Measurements from ENCODE around the gene C17orf113.
"Not testable (repeated sequence)": the region's sequence is repeated elsewhere in the genome, so short reads cannot be mapped to it uniquely, and the experiment has no call there.

C17orf113 gene

DNA sequence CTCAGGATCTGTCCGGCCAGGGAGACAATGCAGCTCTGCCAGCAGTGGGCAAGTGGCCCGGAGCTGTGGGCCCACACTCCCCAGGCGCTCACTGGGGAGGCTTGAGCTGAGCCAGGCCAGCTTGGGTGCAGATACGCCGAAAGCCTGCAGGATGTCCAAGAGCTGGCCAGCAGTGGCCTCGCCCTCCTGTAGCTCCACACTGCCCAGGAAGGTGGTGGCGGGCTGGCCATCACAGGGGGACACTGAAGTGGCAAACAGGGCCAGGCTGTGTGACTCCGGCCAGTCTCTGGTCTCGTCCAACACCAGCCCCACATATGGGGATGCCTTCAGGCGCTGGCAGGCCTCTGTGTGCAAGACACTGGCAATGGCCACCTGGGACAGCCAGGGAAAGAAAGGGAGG lies 9.6 kb downstream of the C17orf113 start:
- DNase-seq, result no peak

DNA sequence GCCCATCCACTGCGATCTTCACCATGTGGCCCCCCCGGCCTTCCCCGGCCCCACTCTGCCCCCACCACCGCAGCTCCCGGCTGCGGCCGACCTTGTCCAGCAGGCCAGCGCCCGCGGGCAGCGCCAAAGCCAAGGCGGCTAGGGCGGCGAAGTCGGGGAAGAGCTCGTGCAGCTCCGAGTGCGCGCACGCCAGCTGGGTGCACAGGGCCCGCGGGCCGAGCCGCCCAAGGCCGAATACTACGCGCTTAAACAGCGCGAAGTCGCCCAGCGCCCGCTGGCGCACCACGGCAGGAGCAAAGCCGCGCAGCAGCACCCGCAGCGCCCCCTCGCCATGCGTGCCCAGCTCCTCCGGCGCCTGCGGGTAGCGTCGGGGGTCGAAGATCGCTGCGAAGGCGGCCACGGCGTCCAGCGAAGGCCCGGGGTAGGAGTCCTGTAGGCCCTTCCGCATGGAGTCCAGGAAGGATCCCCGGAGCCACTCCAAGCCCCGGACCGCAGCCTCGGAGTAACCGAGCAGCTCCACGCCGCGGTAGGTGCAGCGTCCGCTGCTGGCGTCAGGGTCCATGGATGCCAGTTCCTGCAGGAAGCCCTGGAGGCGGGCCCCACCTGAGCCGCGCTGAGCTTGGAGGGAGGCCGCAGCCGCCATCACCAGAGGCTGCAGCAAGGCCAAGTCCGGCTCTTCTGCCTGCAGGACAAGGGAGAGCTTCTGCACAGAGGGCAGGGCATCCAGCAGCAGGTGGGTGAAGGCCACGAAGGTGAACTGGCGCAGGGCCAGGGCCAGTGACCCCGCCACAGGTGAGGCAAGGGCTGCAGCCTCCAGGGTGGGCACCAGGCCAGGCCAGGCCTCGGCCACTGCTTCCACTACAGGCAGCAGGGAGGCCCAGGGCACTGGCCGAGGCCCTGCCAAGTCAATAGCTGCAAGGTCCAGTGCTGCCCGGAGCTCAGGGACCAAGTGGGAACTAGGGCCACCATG lies 10.3 kb downstream of the C17orf113 start:
- no peak for DNase-seq

- DNase-seq, result no peak
Observed at GRCh38 chr17:42038221-42038973, 12.0 kb downstream of the C17orf113 start.

GRCh38 chr17:42034059-42034458 lies 16.3 kb downstream of the C17orf113 start:
- DNase-seq, result no peak

- no peak for DNase-seq
Observed at GRCh38 chr17:42031584-42031983, 18.8 kb downstream of the C17orf113 start.

DNA sequence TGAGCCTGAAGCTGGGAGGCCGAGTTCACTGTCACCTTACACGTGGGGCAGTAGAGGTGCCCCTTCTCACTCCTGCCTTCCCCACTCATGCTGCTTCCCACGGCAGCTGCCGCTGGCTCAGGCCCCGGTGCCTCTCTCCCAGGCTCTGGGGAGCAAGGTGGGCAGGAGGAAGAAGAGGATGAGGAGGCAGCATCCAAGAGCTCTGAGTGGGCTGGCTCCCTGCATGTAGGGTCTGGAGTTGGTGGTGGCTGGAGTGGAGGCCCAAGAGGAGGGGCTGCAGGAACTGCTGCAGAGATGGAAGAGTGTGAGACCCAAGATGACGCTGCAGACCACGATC lies 21.6 kb downstream of the C17orf113 start:
- no peak for DNase-seq

GRCh38 chr17:42027961-42028790 lies 22.2 kb downstream of the C17orf113 start:
- DNase-seq, result no peak

DNA sequence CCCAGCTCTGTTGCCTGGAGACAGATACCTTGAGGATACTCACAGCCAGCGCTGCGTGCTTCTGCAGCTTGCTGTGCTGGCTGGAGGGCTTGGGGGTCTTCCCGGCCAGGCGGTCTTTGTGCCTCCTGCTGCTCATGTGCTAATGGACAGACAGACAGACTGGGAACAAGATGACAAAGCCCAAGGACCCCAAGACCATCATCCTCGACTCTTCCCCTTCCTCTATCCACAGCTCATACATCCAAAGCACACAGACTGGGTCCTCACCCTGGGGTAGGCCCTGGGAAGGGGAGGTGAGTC lies 22.9 kb downstream of the C17orf113 start:
- no peak for DNase-seq

DNA sequence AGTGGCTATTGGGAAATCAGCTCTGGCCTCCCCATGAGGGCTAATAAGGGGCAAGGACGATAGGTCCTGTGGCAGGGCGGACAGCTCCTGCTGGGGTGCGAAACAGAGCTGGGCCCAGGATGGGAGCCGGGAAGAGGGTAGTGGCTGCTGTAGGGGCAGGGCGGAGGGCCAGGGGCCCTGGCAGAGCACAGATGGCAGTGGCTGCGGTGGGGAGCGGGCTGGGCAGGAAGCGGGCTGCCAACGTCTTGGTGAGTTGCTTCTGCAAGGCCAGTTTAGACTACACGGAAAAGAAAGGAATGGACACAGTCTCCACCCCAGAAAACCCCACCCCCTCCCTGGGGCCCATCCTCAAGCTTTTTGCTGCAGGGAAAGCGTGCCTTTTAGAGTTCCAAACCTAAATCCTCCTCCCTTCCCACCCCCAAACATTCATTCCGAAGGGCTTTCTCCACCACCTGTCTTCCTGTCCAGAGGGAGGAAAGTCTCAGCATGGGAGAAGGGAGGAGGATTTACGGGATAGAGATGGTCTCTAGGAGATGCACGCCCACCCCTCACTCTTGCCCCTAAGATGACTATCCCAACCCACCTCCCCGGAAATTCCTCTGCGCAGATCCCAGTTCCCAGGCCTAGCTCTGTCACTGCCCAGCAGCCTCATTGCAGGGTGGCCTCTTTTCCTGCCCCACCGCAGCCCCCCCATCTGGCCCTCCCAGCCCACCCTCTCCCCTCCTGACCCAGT lies 23.4 kb downstream of the C17orf113 start:
- no peak for DNase-seq

- no peak for DNase-seq
Observed at GRCh38 chr17:42025936-42026335, 24.5 kb downstream of the C17orf113 start.

DNA sequence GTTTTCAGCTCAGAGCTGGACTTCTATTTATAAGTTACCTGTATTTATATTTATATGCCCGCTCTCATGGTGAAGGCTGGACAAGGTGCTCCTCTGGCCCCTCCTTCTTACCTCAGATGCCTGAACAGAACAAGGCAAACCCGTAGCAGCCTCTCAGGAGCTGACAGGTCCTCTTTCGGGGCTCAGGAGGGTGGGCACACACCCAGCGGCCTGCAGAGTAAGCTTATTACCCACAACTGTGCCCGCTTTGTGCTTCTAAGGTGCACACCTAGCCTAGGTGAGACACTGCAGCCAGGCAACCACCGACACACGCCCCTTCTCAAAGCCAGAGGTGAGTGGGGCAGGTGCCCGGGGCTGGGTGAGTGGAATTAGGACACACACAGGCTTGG lies 25.2 kb downstream of the C17orf113 start:
- no peak for DNase-seq

DNA sequence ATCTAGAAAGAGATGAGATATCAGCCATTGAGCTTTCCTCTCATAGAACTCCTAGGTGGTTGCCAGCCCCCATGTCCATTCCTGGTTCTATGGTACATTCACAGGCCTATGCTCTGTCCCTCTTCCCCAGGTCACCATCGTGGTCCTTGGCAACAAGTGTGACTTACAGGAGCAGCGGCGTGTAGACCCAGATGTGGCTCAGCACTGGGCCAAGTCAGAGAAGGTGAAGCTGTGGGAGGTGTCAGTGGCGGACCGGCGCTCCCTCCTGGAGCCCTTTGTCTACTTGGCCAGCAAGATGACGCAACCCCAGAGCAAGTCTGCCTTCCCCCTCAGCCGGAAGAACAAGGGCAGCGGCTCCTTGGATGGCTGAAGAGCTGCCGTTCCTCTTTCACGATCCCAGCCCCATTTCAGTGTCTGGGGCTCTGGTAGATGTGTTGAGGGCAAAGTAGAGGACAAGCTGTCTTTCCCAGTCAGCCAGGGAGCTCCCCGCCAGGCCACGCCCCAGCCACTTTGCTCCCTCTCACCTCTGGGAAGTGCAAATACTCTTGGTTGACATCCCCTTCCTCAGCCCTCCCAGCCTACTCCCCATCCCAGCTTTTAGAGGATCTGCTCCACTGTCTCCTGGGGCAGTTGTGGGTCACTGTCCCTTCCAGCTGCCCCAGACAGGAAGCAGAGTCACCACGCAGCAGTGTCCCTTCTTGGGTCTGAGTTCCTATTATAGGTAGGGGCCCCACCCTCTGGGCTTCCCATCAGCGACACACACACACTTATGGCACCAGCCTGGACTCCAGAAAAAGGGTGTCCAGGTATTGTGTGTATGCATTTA lies 26.7 kb downstream of the C17orf113 start:
- DNase-seq, result peak; percentile 19

GRCh38 chr17:42020845-42021244 lies 29.6 kb downstream of the C17orf113 start:
- not testable (repeated sequence) for DNase-seq

DNA sequence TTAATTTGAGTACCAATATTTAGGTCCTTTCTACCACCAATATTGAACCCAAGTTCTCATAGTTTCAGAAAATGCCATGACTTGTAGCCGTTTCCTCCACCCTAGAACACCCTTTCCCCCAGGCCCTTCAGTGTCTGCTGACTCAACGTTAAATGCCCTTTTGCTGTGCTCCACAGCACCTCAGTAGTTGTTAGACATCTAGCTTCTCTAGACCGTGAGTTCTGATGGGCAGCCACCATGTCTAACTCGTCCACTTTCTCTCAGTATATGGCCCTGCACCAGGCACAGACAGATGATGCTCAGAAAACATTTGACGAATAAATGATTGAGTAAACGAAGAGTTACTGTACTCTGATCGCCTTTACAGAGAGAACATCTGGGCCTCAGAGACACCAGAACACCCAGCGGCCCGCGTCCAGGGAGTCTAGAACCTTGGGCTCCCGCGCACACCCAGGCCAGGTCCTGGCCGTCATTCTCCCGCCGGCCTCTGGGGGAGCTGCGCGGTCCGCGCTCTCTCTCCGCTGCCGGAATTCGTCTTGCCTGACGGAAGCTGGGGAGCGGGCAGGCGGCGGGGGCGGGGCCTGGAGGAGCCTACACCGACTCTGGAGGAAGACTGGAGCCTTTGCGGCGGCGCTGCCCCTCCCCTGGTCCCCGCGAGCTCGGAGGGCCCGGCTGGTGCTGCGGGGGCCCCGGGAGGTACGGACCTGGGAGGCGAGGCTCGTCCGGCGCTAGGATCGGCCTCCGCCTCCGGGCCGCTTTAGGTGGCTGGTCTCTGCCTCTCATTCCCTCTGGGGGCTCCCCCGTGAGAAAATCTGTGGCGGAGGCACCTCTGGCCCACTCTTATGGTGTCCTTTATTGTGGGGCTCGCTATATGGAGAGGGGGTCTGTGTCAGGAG lies 30.6 kb downstream of the C17orf113 start, which contains the start of gene NKIRAS2:
TSS of gene NKIRAS2 (plus strand) at position 582 of the 896 bp plus-strand sequence. CDS start 1,488 bp downstream, outside the sequence.
- peak; percentile 88 for DNase-seq

GRCh38 chr17:42018988-42019387 lies 31.4 kb downstream of the C17orf113 start:
- no peak for DNase-seq

- DNase-seq, result no peak
Observed at GRCh38 chr17:42018339-42018738, 32.1 kb downstream of the C17orf113 start.

DNA sequence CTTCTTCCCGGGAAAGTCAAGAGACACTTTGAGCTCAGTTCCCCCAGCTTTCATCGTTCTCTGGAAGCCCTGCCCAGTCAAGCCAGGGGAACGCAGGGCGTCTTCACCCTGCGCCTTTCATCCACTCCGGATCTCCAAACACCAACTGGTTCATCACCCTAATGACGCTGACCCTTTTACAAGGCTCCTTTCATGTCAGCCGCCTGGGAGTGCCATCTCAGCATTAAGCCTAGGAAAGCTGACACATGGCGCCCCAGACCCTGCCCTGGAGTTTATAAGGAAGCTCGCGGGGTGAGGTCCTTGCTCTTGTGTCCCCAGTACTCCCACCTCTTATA lies 32.6 kb downstream of the C17orf113 start:
- no peak for DNase-seq

GRCh38 chr17:42016941-42017865 lies 33.2 kb downstream of the C17orf113 start, which contains the start of gene DNAJC7:
DNAJC7 (minus strand) TSS chr17:42017439; CDS start chr17:42017416, 23 bp downstream.
- peak; percentile 91 for DNase-seq

GRCh38 chr17:42016411-42016831 lies 34.0 kb downstream of the C17orf113 start:
- DNase-seq, result no peak

Measured in fibroblast of upper back skin (primary cell).